Measurements from ENCODE around the gene RUNX1. TPM values are rescaled to one million over a fixed set of nuclear protein-coding genes. Genes with fewer than 3 reads are reported as not detected.

Gene RUNX1
- total and polyA plus RNA-seq, 2 donors (not counting 1 experiment from before 2014, with no cell fraction given), result 26.3 to 73.0 TPM

DNA sequence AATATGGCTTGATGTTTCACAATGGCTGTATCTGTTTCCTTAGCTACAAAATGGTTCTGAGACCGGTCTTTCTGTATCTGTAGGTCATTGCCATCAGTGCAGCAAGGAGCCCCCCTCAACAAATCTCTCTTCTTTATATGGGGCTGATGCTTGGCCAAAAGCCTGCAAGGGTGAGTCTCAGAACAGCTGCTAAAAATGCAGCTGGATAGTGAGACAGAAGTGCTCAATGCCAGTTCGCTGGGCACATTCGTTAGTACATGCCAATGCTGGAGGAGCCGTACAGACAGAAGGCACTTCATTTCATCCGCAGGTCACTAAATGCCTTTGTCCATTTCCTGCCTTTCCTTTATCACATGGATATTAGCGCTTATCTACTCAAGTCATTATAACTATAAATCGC, 67.3 kb downstream of the RUNX1 start:
- intact Hi-C loops (cut with micrococcal nuclease), result loop anchor here (10.0 kb wide), 1 partner anchor 47 kb away; no protein-coding TSS in a partner anchor
- CTCF ChIA-PET, result no interaction called here
- ATAC-seq (ENCODE audit: low read depth), result no peak
- Histone ChIP-seq H3K4me3 (ENCODE audit: control extremely low read depth in 1 of 5, extremely low read depth in 1 of 5, insufficient read depth in 1 of 5, low read depth in 2 of 5, low read length in 4 of 5) (no peak overlapping the region), H3K79me2 (ENCODE audit: control insufficient read depth, insufficient read depth, low read length) (peaks cover 94% of the 10 kb centered on the region), H3K36me3 (replicated peaks in 1 of 2; ENCODE audit: control extremely low read depth in 1 of 2, control insufficient read depth in 1 of 2, extremely low read depth in 1 of 2, insufficient read depth in 2 of 2, low read length in 1 of 2) (peaks cover 3% of the 10 kb centered on the region in 2 experiments), H2AFZ (ENCODE audit: insufficient read depth, low read depth, low read length, poor library complexity, severe bottlenecking) (no peak overlapping the region), H3K9ac (ENCODE audit: low read length) (no peak overlapping the region), H3K27me3 (replicated peaks in 1 of 4; ENCODE audit: control extremely low read depth in 1 of 4, control insufficient read depth in 3 of 4, insufficient read depth in 4 of 4, low read length in 3 of 4) (no peaks in the 10 kb centered on the region), H3K4me2 (replicated peaks; ENCODE audit: low read depth, low read length, poor library complexity, severe bottlenecking) (no peak overlapping the region), H3K27ac (ENCODE audit: low read length in 2 of 2) (no peak overlapping the region), H4K20me1 (ENCODE audit: control insufficient read depth, insufficient read depth, low read length, poor library complexity, severe bottlenecking) (peaks cover 79% of the 10 kb centered on the region), H3K4me1 (ENCODE audit: control insufficient read depth in 2 of 2, insufficient read depth in 2 of 2, low read length in 2 of 2) (peaks cover 29 to 30% of the 10 kb centered on the region in 2 donors), H3K9me3 (ENCODE audit: control extremely low read depth in 1 of 3, control insufficient read depth in 2 of 3, insufficient read depth in 1 of 3, low read length in 2 of 3) (no peaks in the 10 kb centered on the region)
- POLR2A ChIA-PET, result no interaction called here
- H3K4me1 Mint-ChIP-seq, result peaks cover 36% of the 10 kb centered on the region
- no peaks in the 10 kb centered on the region for H3K9me3 Mint-ChIP-seq (ENCODE audit: insufficient read depth)
- 98% methylated on average over 5 of the region's 7 CpGs for WGBS (ENCODE audit: insufficient coverage)
- DNase-seq, result no peak
- no peak overlapping the region for H3K27ac Mint-ChIP-seq
- TF ChIP-seq, protein P1, sequence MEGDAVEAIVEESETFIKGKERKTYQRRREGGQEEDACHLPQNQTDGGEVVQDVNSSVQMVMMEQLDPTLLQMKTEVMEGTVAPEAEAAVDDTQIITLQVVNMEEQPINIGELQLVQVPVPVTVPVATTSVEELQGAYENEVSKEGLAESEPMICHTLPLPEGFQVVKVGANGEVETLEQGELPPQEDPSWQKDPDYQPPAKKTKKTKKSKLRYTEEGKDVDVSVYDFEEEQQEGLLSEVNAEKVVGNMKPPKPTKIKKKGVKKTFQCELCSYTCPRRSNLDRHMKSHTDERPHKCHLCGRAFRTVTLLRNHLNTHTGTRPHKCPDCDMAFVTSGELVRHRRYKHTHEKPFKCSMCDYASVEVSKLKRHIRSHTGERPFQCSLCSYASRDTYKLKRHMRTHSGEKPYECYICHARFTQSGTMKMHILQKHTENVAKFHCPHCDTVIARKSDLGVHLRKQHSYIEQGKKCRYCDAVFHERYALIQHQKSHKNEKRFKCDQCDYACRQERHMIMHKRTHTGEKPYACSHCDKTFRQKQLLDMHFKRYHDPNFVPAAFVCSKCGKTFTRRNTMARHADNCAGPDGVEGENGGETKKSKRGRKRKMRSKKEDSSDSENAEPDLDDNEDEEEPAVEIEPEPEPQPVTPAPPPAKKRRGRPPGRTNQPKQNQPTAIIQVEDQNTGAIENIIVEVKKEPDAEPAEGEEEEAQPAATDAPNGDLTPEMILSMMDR (IDR thresholded peaks at IDR 0.05), result no peak
- TF ChIP-seq EZH2 (IDR thresholded peaks at IDR 0.05; ENCODE audit: borderline replicate concordance, insufficient read depth, low read depth, low read length, poor library complexity, severe bottlenecking), result no peak
- no peak overlapping the region for H3K4me3 Mint-ChIP-seq
- H3K27me3 Mint-ChIP-seq, result no peaks in the 10 kb centered on the region

DNA sequence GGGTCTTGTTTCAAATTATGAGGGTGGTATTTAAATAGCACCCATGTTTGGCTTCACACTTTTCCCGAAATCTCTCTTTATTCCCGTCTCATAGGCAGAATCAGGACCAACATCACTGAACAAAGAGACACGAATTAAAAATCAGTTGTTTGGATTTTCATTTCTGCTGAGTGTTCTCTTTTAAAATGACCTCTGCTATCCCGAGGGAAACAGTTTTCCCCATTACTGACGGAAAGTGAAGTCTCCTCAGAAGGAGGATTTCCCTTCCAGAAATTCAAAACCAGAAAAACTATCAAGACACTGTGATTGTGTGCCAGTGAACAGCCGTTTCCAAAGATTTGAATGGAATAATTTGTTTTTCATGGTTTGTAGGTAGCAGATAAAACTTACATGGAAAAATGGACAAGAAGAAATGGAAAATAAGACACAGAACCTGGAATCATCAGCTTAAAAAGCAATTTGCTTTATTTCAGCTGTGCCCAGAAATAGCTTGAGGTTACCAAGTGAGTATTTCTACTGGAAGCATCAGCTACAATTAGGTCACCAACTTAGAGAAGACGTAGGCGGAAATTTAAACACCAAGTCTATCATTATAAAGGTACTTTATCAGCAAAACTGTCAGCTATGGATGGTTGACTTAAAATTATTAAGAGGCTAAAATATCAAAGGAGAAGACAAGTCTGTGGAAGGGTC, 68.5 kb downstream of the RUNX1 start:
- Histone ChIP-seq H3K36me3 (replicated peaks in 1 of 2; ENCODE audit: control extremely low read depth in 1 of 2, control insufficient read depth in 1 of 2, extremely low read depth in 1 of 2, insufficient read depth in 2 of 2, low read length in 1 of 2) (peaks cover 3 to 6% of the 10 kb centered on the region in 2 experiments), H3K4me1 (ENCODE audit: control insufficient read depth in 2 of 2, insufficient read depth in 2 of 2, low read length in 2 of 2) (peaks cover 21 to 22% of the 10 kb centered on the region in 2 donors)
- H3K4me1 Mint-ChIP-seq, result peaks cover 30% of the 10 kb centered on the region

More for the DNA sequence above, 68.5 kb downstream of the RUNX1 start:
- intact Hi-C loops (cut with micrococcal nuclease), result loop anchor here (10.0 kb wide), 1 partner anchor 46 kb away; no protein-coding TSS in a partner anchor
- no peak for DNase-seq
- TF ChIP-seq, protein P1 (IDR thresholded peaks at IDR 0.05), result no peak
- no peak for TF ChIP-seq EZH2 (IDR thresholded peaks at IDR 0.05; ENCODE audit: borderline replicate concordance, insufficient read depth, low read depth, low read length, poor library complexity, severe bottlenecking)
- Mint-ChIP-seq H3K9me3 (ENCODE audit: insufficient read depth) (no peaks in the 10 kb centered on the region), H3K27ac (no peak overlapping the region), H3K27me3 (no peaks in the 10 kb centered on the region), H3K4me3 (no peak overlapping the region)
- Histone ChIP-seq H3K27me3 (replicated peaks in 1 of 4; ENCODE audit: control extremely low read depth in 1 of 4, control insufficient read depth in 3 of 4, insufficient read depth in 4 of 4, low read length in 3 of 4) (no peaks in the 10 kb centered on the region), H3K4me2 (replicated peaks; ENCODE audit: low read depth, low read length, poor library complexity, severe bottlenecking) (no peak overlapping the region), H3K9me3 (ENCODE audit: control extremely low read depth in 1 of 3, control insufficient read depth in 2 of 3, insufficient read depth in 1 of 3, low read length in 2 of 3) (no peaks in the 10 kb centered on the region), H3K4me3 (ENCODE audit: control extremely low read depth in 1 of 5, extremely low read depth in 1 of 5, insufficient read depth in 1 of 5, low read depth in 2 of 5, low read length in 4 of 5) (no peak overlapping the region), H4K20me1 (ENCODE audit: control insufficient read depth, insufficient read depth, low read length, poor library complexity, severe bottlenecking) (peaks cover 70% of the 10 kb centered on the region), H2AFZ (ENCODE audit: insufficient read depth, low read depth, low read length, poor library complexity, severe bottlenecking) (no peak overlapping the region), H3K79me2 (ENCODE audit: control insufficient read depth, insufficient read depth, low read length) (peaks cover 92% of the 10 kb centered on the region), H3K27ac (ENCODE audit: low read length in 2 of 2) (no peak overlapping the region), H3K9ac (ENCODE audit: low read length) (no peak overlapping the region)
- ATAC-seq (ENCODE audit: low read depth), result no peak
- ChIA-PET POLR2A (no interaction called here), CTCF (no interaction called here)
- WGBS (ENCODE audit: insufficient coverage), result 100% methylated on average over 2 of the region's 8 CpGs

All from B cell (primary cell).